GM18870 (cell line): ENCODE data around the gene FABP6.

Source experiments
- ATAC-seq: cut with Tn5 transposase; IDR thresholded peaks from one replicate; pipeline ENCODE4 v1.9.1; 2021; ENCODE audit warnings: moderate library complexity; ENCODE audit not compliant: unreplicated experiment

Gene FABP6

GRCh38 chr5:160260881-160261815 lies 31.8 kb downstream of the FABP6 start:
- ATAC-seq, result peak; percentile 59

- ATAC-seq, result no peak
Measured at GRCh38 chr5:160262151-160263074, 33.1 kb downstream of the FABP6 start.

GRCh38 chr5:160263326-160263855 lies 34.1 kb downstream of the FABP6 start:
- ATAC-seq, result no peak

- no peak for ATAC-seq
Measured at GRCh38 chr5:160266044-160266443, 36.7 kb downstream of the FABP6 start.

GRCh38 chr5:160266752-160267345 lies 37.5 kb downstream of the FABP6 start:
- no peak for ATAC-seq

- ATAC-seq, result no peak
Measured at GRCh38 chr5:160268121-160268520, 38.8 kb downstream of the FABP6 start.

- ATAC-seq, result no peak
Measured at GRCh38 chr5:160269017-160269416, 39.7 kb downstream of the FABP6 start.

GRCh38 chr5:160270704-160271103 lies 41.4 kb downstream of the FABP6 start:
- ATAC-seq, result no peak

GRCh38 chr5:160271396-160271795 lies 42.1 kb downstream of the FABP6 start:
- no peak for ATAC-seq

GRCh38 chr5:160271836-160272235 lies 42.5 kb downstream of the FABP6 start:
- ATAC-seq, result no peak

GRCh38 chr5:160272264-160272663 lies 43.0 kb downstream of the FABP6 start:
- ATAC-seq, result no peak

- ATAC-seq, result no peak
Measured at GRCh38 chr5:160272889-160273288, 43.6 kb downstream of the FABP6 start.

GRCh38 chr5:160274483-160274931 lies 45.2 kb downstream of the FABP6 start:
- ATAC-seq, result no peak

- ATAC-seq, result no peak
Measured at GRCh38 chr5:160278343-160278742, 49.0 kb downstream of the FABP6 start.

- no peak for ATAC-seq
Measured at GRCh38 chr5:160280384-160281095, 51.2 kb downstream of the FABP6 start.

- ATAC-seq, result no peak
Measured at GRCh38 chr5:160281275-160281674, 52.0 kb downstream of the FABP6 start.

- no peak for ATAC-seq
Measured at GRCh38 chr5:160284291-160284873, 55.1 kb downstream of the FABP6 start.

GRCh38 chr5:160285316-160285715 lies 56.0 kb downstream of the FABP6 start:
- no peak for ATAC-seq

- no peak for ATAC-seq
Measured at GRCh38 chr5:160286947-160287346, 57.6 kb downstream of the FABP6 start.
